H1 (cell line): ENCODE measurements around the gene COL6A1. TPM values are rescaled to one million over a fixed set of nuclear protein-coding genes. Genes with fewer than 3 reads are reported as not detected.

Experiments
- CTCF ChIA-PET: fragments of 300-600 bp; sonication (Branson Sonifier 250); formaldehyde crosslinking; loops from one replicate; lab custom pipeline; 2021; ENCODE audit not compliant: partially characterized antibody; lab: Charles Lee
- POLR2A ChIA-PET: fragments of 300-600 bp; sonication (Branson Sonifier 250); formaldehyde crosslinking; loops from one replicate; lab custom pipeline; 2021; ENCODE audit warnings: inconsistent platforms; ENCODE audit not compliant: partially characterized antibody; lab: Charles Lee
- DNase-seq, 2 experiments: peaks; one replicate each; pipeline versions ENCODE4 v3.0.0 to v3.0.0-alpha.2; 2010 to 2022; ENCODE audit warnings: low spot score in 2 of 2, low read depth in 1 of 2, mixed read lengths in 1 of 2
- FAIRE-seq: peaks from 2 replicates; lab custom pipeline; 2011; peaks lifted over from hg19 to GRCh38; lab: Jason Lieb, UNC
- H2AFZ ChIP-seq: 2 replicates; pipeline ENCODE4 v1.8.1; 2012; ENCODE audit warnings: low read length, inconsistent platforms
- H2AK5ac ChIP-seq: 2 replicates; pipeline ENCODE4 v1.6.1; 2013; ENCODE audit warnings: low read depth, low read length
- H2BK120ac ChIP-seq: replicated peaks from 2 replicates; pipeline ENCODE3; 2013; ENCODE audit warnings: low read depth, low read length, inconsistent platforms
- H2BK12ac ChIP-seq: 2 replicates; pipeline ENCODE4 v1.6.1; 2013; ENCODE audit warnings: low read depth, low read length
- H2BK15ac ChIP-seq: 2 replicates; pipeline ENCODE4 v1.6.1; 2013; ENCODE audit warnings: low read length
- H2BK20ac ChIP-seq: 2 replicates; pipeline ENCODE4 v1.6.1; 2013; ENCODE audit warnings: low read length
- H2BK5ac ChIP-seq: 2 replicates; pipeline ENCODE4 v1.6.1; 2013; ENCODE audit warnings: low read depth, low read length
- H3K14ac ChIP-seq: 2 replicates; pipeline ENCODE4 v1.6.1; 2013; ENCODE audit warnings: inconsistent platforms; ENCODE audit not compliant: insufficient read length
- H3K18ac ChIP-seq: 2 replicates; pipeline ENCODE4 v1.6.1; 2013; ENCODE audit warnings: low read length; ENCODE audit errors: extremely low read depth
- H3K23ac ChIP-seq: 2 replicates; pipeline ENCODE4 v1.6.1; 2013; ENCODE audit warnings: inconsistent platforms; ENCODE audit not compliant: insufficient read length
- H3K23me2 ChIP-seq: 2 replicates; pipeline ENCODE4 v1.6.1; 2013; ENCODE audit warnings: low read depth, low read length
- H3K27ac ChIP-seq: 2 replicates; pipeline ENCODE4 v1.6.1; 2011; ENCODE audit warnings: low read depth, low read length, inconsistent platforms
- H3K27me3 ChIP-seq, 4 experiments: replicated peaks in 1 of 4; 1 replicate in 1 of 4; 2 replicates in 3 of 4; pipeline versions ENCODE4 v1.6.1 to v1.8.1; 2011 to 2013; ENCODE audit warnings: low read length in 3 of 4, mild to moderate bottlenecking in 3 of 4, inconsistent platforms in 2 of 4, mixed read lengths in 2 of 4, moderate library complexity in 1 of 4; ENCODE audit not compliant: control insufficient read depth in 3 of 4, insufficient read depth in 3 of 4; ENCODE audit errors: extremely low read depth in 1 of 4
- H3K36me3 ChIP-seq, 4 experiments: 2 replicates each; pipeline versions ENCODE4 v1.6.1 to v1.8.1; 2011 to 2013; ENCODE audit warnings: mild to moderate bottlenecking in 4 of 4, low read length in 3 of 4, moderate library complexity in 2 of 4, control low read depth in 1 of 4, inconsistent platforms in 1 of 4; ENCODE audit not compliant: insufficient read depth in 4 of 4, control insufficient read depth in 2 of 4
- H3K4ac ChIP-seq: replicated peaks from 2 replicates; pipeline ENCODE3; 2013; ENCODE audit warnings: low read length, low read depth, mixed read lengths, inconsistent platforms; ENCODE audit not compliant: insufficient read length
- H3K4me1 ChIP-seq, 4 experiments: replicated peaks in 1 of 4; 1 replicate in 1 of 4; 2 replicates in 3 of 4; pipeline versions ENCODE4 v1.6.1 to v1.8.1; 2011 to 2013; ENCODE audit warnings: low read length in 3 of 4, inconsistent platforms in 2 of 4, mixed read lengths in 1 of 4; ENCODE audit not compliant: insufficient read depth in 4 of 4, control insufficient read depth in 3 of 4
- H3K4me2 ChIP-seq, 2 experiments: 2 replicates each; pipeline versions ENCODE4 v1.6.1 to v1.8.1; 2011 to 2013; ENCODE audit warnings: low read depth in 2 of 2, low read length in 2 of 2, control low read depth in 1 of 2, inconsistent platforms in 1 of 2, mild to moderate bottlenecking in 1 of 2; ENCODE audit not compliant: insufficient read depth in 1 of 2
- H3K4me3 ChIP-seq, 4 experiments: fragments of 200-600, 300-600 bp in 1 of 4; sonication (generic), shearing (Covaris generic), sonication (Bioruptor Twin) in 1 of 4; 2 replicates each; pipeline versions ENCODE4 v1.5.1 to v1.8.1; 2011 to 2016; ENCODE audit warnings: low read length in 4 of 4, low read depth in 3 of 4, control low read depth in 2 of 4, inconsistent platforms in 2 of 4, mild to moderate bottlenecking in 2 of 4, mixed read lengths in 1 of 4, moderate library complexity in 1 of 4; ENCODE audit not compliant: insufficient read depth in 2 of 4; ENCODE audit errors: extremely low read depth in 1 of 4
- H3K56ac ChIP-seq: replicated peaks from 2 replicates; pipeline ENCODE3; 2013; ENCODE audit warnings: low read depth, mild to moderate bottlenecking, mixed read lengths, low read length, inconsistent platforms; ENCODE audit not compliant: insufficient read length
- H3K79me1 ChIP-seq: 2 replicates; pipeline ENCODE4 v1.6.1; 2013; ENCODE audit warnings: low read depth, low read length, control low read depth
- H3K79me2 ChIP-seq, 2 experiments: 2 replicates each; pipeline versions ENCODE4 v1.6.1 to v1.8.1; 2012 to 2013; ENCODE audit warnings: low read length in 2 of 2, mild to moderate bottlenecking in 2 of 2, inconsistent platforms in 1 of 2; ENCODE audit not compliant: insufficient read depth in 2 of 2, control insufficient read depth in 1 of 2
- H3K9ac ChIP-seq, 4 experiments: replicated peaks in 1 of 4; 1 replicate in 1 of 4; 2 replicates in 3 of 4; pipeline versions ENCODE4 v1.6.1 to v1.8.1; 2011 to 2013; ENCODE audit warnings: low read depth in 3 of 4, low read length in 3 of 4, control low read depth in 2 of 4, mild to moderate bottlenecking in 2 of 4, moderate library complexity in 2 of 4, inconsistent platforms in 1 of 4; ENCODE audit errors: extremely low read depth in 1 of 4
- H3K9me3 ChIP-seq, 2 experiments: 2 replicates each; pipeline versions ENCODE4 v1.6.1 to v1.8.1; 2012 to 2013; ENCODE audit warnings: mild to moderate bottlenecking in 2 of 2, moderate library complexity in 2 of 2, control low read depth in 1 of 2, inconsistent platforms in 1 of 2, low read depth in 1 of 2, low read length in 1 of 2, mixed read lengths in 1 of 2; ENCODE audit not compliant: insufficient read depth in 2 of 2
- H4K20me1 ChIP-seq, 2 experiments: replicated peaks in 1 of 2; 2 replicates each; pipeline versions ENCODE3 to v1.8.1; 2011 to 2013; ENCODE audit warnings: inconsistent platforms in 2 of 2, low read length in 2 of 2, mild to moderate bottlenecking in 1 of 2; ENCODE audit not compliant: insufficient read depth in 2 of 2, control insufficient read depth in 1 of 2
- H4K5ac ChIP-seq: 2 replicates; pipeline ENCODE4 v1.6.1; 2013; ENCODE audit warnings: low read length, low read depth, mixed read lengths, inconsistent platforms; ENCODE audit not compliant: insufficient read length
- H4K8ac ChIP-seq: 2 replicates; pipeline ENCODE4 v1.8.0; 2013; ENCODE audit warnings: mild to moderate bottlenecking, moderate library complexity, low read length, inconsistent platforms; ENCODE audit not compliant: insufficient read depth; ENCODE audit errors: extremely low read depth
- H4K91ac ChIP-seq: replicated peaks from 2 replicates; pipeline ENCODE3; 2013; ENCODE audit warnings: low read length, mixed read lengths, inconsistent platforms; ENCODE audit not compliant: insufficient read length
- CTBP2 ChIP-seq: IDR thresholded peaks from 2 replicates; pipeline ENCODE4 v1.7.0; 2011; ENCODE audit warnings: borderline replicate concordance, mild to moderate bottlenecking, moderate library complexity, mixed read lengths, low read length; ENCODE audit not compliant: insufficient read depth, insufficient read length
- EP300 ChIP-seq, 2 experiments: IDR thresholded peaks; 1 replicate in 1 of 2; 2 replicates in 1 of 2; pipeline ENCODE4 v1.6.1; 2011 to 2012; ENCODE audit warnings: low read depth in 2 of 2, low read length in 2 of 2, mild to moderate bottlenecking in 2 of 2, borderline replicate concordance in 1 of 2, inconsistent platforms in 1 of 2, moderate library complexity in 1 of 2
- FOSL1 ChIP-seq: IDR thresholded peaks from 2 replicates; pipeline ENCODE4 v1.6.1; 2011; ENCODE audit warnings: mild to moderate bottlenecking, low read depth, low read length, moderate library complexity; ENCODE audit not compliant: insufficient read depth
- NRF1 ChIP-seq: IDR thresholded peaks from 2 replicates; pipeline ENCODE4 v1.6.1; 2011; ENCODE audit warnings: mild to moderate bottlenecking, low read depth, low read length, improper control_type of control experiment
- RXRA ChIP-seq: IDR thresholded peaks from 2 replicates; pipeline ENCODE4 v1.6.1; 2011; ENCODE audit warnings: low read depth, mild to moderate bottlenecking, low read length, moderate library complexity; ENCODE audit not compliant: insufficient read depth
- TEAD4 ChIP-seq: IDR thresholded peaks from 2 replicates; pipeline ENCODE4 v1.6.1; 2012; ENCODE audit warnings: low read depth, low read length, inconsistent platforms, mixed read lengths
- YY1 ChIP-seq: IDR thresholded peaks from 2 replicates; pipeline ENCODE4 v1.6.1; 2011; ENCODE audit warnings: low read depth, mild to moderate bottlenecking, low read length
- WGBS, 2 experiments: shearing (Covaris generic) in 1 of 2; methylation state at CpG; one replicate each; pipeline versions ENCODE4 v1.1.6 to v1.1.7; 2013 to 2015; ENCODE audit warnings: low lambda C conversion rate in 2 of 2, mixed read lengths in 2 of 2, inconsistent platforms in 1 of 2, low coverage in 1 of 2, missing lambda C conversion rate in 1 of 2; ENCODE audit not compliant: insufficient replicate concordance in 2 of 2, insufficient coverage in 1 of 2, insufficient read length in 1 of 2; ENCODE audit errors: extremely low coverage in 1 of 2, missing lambda C conversion rate in 1 of 2; 5-methylcytosine and 5-hydroxymethylcytosine counted together
- polyA plus RNA-seq, 7 experiments: library from polyadenylated mRNA; depleted of rRNA in 3 of 7; stranded (reverse) in 5 of 7; unstranded in 2 of 7; fragments of >200 nt in 5 of 7; fragments of 200-250 nt in 2 of 7; gene quantifications; 1 replicate in 5 of 7; 2 replicates in 1 of 7; 4 replicates in 1 of 7; pipeline versions ENCODE4 v1.2.1 to v1.2.3, GENCODE V29; 2011 to 2013; ENCODE audit warnings: missing spikeins in 2 of 7, mixed read lengths in 2 of 7
- total RNA-seq: library from RNA; stranded (reverse); fragmentation: NEBNext Ultra II Directional; extraction: Animal tissue kit (Norgen Biotek cat#: 25700); gene quantifications from 2 replicates; pipeline ENCODE4 v1.2.1, GENCODE V29; 2021

Gene COL6A1
- total and polyA plus RNA-seq, 2 of the 8 experiments (the other 6 are each of a cell fraction or from before 2014, with no cell fraction given): 100 to 115 TPM

GRCh38 chr21:45997205-45997494, 15.6 kb downstream of the COL6A1 start:
- H3K36me3 ChIP-seq: peaks cover 4 to 69% (median 8%) of the 10 kb centered on the region in 4 experiments; a peak in 5 of 8 replicates
- no peaks in the 10 kb centered on the region for H3K4me1 ChIP-seq
- H4K20me1 ChIP-seq: peaks cover 0 to 5% of the 10 kb centered on the region in 2 experiments
- ChIA-PET CTCF (interaction anchor here (1.5 kb wide), 1 partner anchor 74 kb away, joined by 3 read pairs; no protein-coding TSS in a partner anchor), POLR2A (no interaction called here)
- H2BK12ac ChIP-seq: no peak overlapping the region
- no peak overlapping the region for H3K4me2 ChIP-seq
- FAIRE-seq (no peak), DNase-seq (no peak)
- H3K9me3 ChIP-seq: no peaks in the 10 kb centered on the region
- H3K56ac ChIP-seq: no peak overlapping the region
- no peak overlapping the region for H3K23ac ChIP-seq
- H2BK120ac ChIP-seq: no peak overlapping the region
- no peak overlapping the region for H4K8ac ChIP-seq
- no peak overlapping the region for H3K14ac ChIP-seq
- 93% methylated on average over 6 of the region's 9 CpGs; no CpG with 5 or more reads in 1 of the 2 experiments for WGBS, 2 experiments
- no peaks in the 10 kb centered on the region for H3K23me2 ChIP-seq
- no peak overlapping the region for H4K5ac ChIP-seq
- no peak overlapping the region for H3K18ac ChIP-seq
- H2BK5ac ChIP-seq: no peak overlapping the region
- H3K4me3 ChIP-seq: no peak overlapping the region
- no peaks in the 10 kb centered on the region for H3K79me2 ChIP-seq
- no peak overlapping the region for H2AK5ac ChIP-seq
- no peak overlapping the region for H2BK20ac ChIP-seq
- no peak for TF ChIP-seq FOSL1
- no peak for TF ChIP-seq YY1
- TF ChIP-seq EP300 (IDR thresholded peaks at IDR 0.05; ENCODE audit: borderline replicate concordance in 1 of 2, low read depth in 2 of 2, low read length in 2 of 2): no peak
- TF ChIP-seq TEAD4: no peak
- TF ChIP-seq CTBP2: no peak
- no peak for TF ChIP-seq RXRA
- no peak for TF ChIP-seq NRF1
- TF ChIP-seq, all 59 proteins: peak for 0
- Histone ChIP-seq H3K4ac (no peak overlapping the region), H3K27me3 (no peaks in the 10 kb centered on the region), H2AFZ (no peak overlapping the region), H4K91ac (no peak overlapping the region), H3K27ac (no peak overlapping the region), H3K9ac (no peak overlapping the region), H3K79me1 (no peaks in the 10 kb centered on the region), H2BK15ac (no peak overlapping the region)
